K562 (cell line): ENCODE measurements around the gene UNKL. TPM values are rescaled to one million over a fixed set of nuclear protein-coding genes. Genes with fewer than 3 reads are reported as not detected.

ENCODE experiments used
- ATAC-seq: fragments of 200-7000 bp; cut with Tn5 transposase; 3 replicates; pipeline ENCODE4 v1.9.1; 2020; ENCODE audit warnings: moderate library complexity
- BruUV-seq: library from RNA; stranded (reverse); fragments of 400-500 nt; replicated peaks from 2 replicates; lab custom pipeline; 2021; lab: Mats Ljungman, UMichigan
- CTCF ChIA-PET: fragments of 300-600 bp; formaldehyde crosslinking; extraction: SDS; loops from one replicate; lab custom pipeline; 2021; ENCODE audit warnings: low intra/inter-chr PET ratio; lab: Yijun Ruan, JAX
- POLR2A ChIA-PET: fragments of 300-600, 350-650 bp; sonication (Branson Sonifier 250); formaldehyde crosslinking; extraction: SDS; loops from one replicate; lab custom pipeline; 2021; ENCODE audit warnings: antibody characterized with exemption, inconsistent platforms; lab: Yijun Ruan, JAX
- DNase-seq, 4 experiments: peaks; one replicate each; pipeline versions ENCODE4 v3.0.0 to v3.0.0-alpha.2; 2011 to 2018; ENCODE audit warnings: low spot score in 3 of 4, mixed read lengths in 3 of 4; ENCODE audit errors: extremely low read depth in 1 of 4
- FAIRE-seq: peaks from 2 replicates; lab custom pipeline; 2011; peaks lifted over from hg19 to GRCh38; lab: Jason Lieb, UNC
- H2AFZ ChIP-seq: 2 replicates; pipeline ENCODE4 v1.6.0; 2011; ENCODE audit warnings: low read depth, low read length, control low read depth, inconsistent platforms
- H3K27ac ChIP-seq: fragments of 200-600 bp; 3 replicates; pipeline ENCODE4 v1.8.0; 2011; ENCODE audit warnings: low read depth, mild to moderate bottlenecking, control low read depth, inconsistent platforms, low read length, moderate library complexity, mixed read lengths; ENCODE audit errors: extremely low read depth
- H3K27me3 ChIP-seq, 2 experiments: fragments of 300-600 bp in 1 of 2; 2 replicates in 1 of 2; 3 replicates in 1 of 2; pipeline versions ENCODE4 v1.6.0 to v1.8.0; 2011; ENCODE audit warnings: inconsistent platforms in 2 of 2, low read length in 2 of 2, mild to moderate bottlenecking in 1 of 2, mixed read lengths in 1 of 2, moderate library complexity in 1 of 2; ENCODE audit not compliant: control insufficient read depth in 2 of 2, insufficient read depth in 2 of 2
- H3K36me3 ChIP-seq: fragments of 300-600 bp; 3 replicates; pipeline ENCODE4 v1.8.0; 2011; ENCODE audit warnings: mild to moderate bottlenecking, low read length, inconsistent platforms; ENCODE audit not compliant: control insufficient read depth, insufficient read depth
- H3K4me1 ChIP-seq, 2 experiments: fragments of 200-600 bp in 1 of 2; replicated peaks in 1 of 2; 2 replicates in 1 of 2; 3 replicates in 1 of 2; pipeline versions ENCODE4 v1.5.1 to v1.8.0; 2011; ENCODE audit warnings: inconsistent platforms in 2 of 2, low read length in 2 of 2, mild to moderate bottlenecking in 1 of 2, mixed read lengths in 1 of 2, moderate library complexity in 1 of 2; ENCODE audit not compliant: control insufficient read depth in 2 of 2, insufficient read depth in 2 of 2
- H3K4me2 ChIP-seq: 2 replicates; pipeline ENCODE4 v1.6.1; 2011; ENCODE audit warnings: low read length, control low read depth, inconsistent platforms, mixed read lengths; ENCODE audit not compliant: insufficient read depth
- H3K4me3 ChIP-seq: fragments of 200-600 bp; sonication (generic), shearing (Covaris generic); 2 replicates; pipeline ENCODE4 v1.5.1; 2016; ENCODE audit warnings: control low read depth, inconsistent platforms
- H3K79me2 ChIP-seq: fragments of 200-600 bp; 3 replicates; pipeline ENCODE4 v1.8.0; 2011; ENCODE audit warnings: low read length, inconsistent platforms; ENCODE audit not compliant: control insufficient read depth, insufficient read depth
- H3K9ac ChIP-seq, 2 experiments: 2 replicates each; pipeline versions ENCODE4 v1.6.0 to v1.6.1; 2011; ENCODE audit warnings: low read depth in 2 of 2, low read length in 2 of 2, control low read depth in 1 of 2, inconsistent platforms in 1 of 2, mild to moderate bottlenecking in 1 of 2, mixed read lengths in 1 of 2; ENCODE audit not compliant: insufficient read depth in 1 of 2
- H3K9me1 ChIP-seq: one replicate; pipeline ENCODE4 v1.6.0; 2011; ENCODE audit warnings: inconsistent platforms, mild to moderate bottlenecking, low read length, moderate library complexity; ENCODE audit not compliant: control insufficient read depth, insufficient read depth
- H3K9me3 ChIP-seq: replicated peaks from 2 replicates; pipeline ENCODE4 v1.5.1; 2011; ENCODE audit warnings: low read depth, low read length, inconsistent platforms; ENCODE audit not compliant: control insufficient read depth, insufficient read depth
- H4K20me1 ChIP-seq: replicated peaks from 2 replicates; pipeline ENCODE4 v1.6.1; 2011; ENCODE audit warnings: low read length, inconsistent platforms, mixed read lengths; ENCODE audit not compliant: control insufficient read depth, insufficient read depth
- BRD9 ChIP-seq: fragments of 450-650 bp; IDR thresholded peaks from 2 replicates; pipeline ENCODE4 v1.6.1; 2018; ENCODE audit warnings: low read depth; ENCODE audit not compliant: partially characterized antibody
- CBX5 ChIP-seq: IDR thresholded peaks from 2 replicates; pipeline ENCODE4 v1.6.1; 2014; ENCODE audit warnings: low read depth, borderline replicate concordance
- CHD1 ChIP-seq: fragments of 200-600 bp; sonication (generic); IDR thresholded peaks from one replicate; pipeline ENCODE4 v1.6.1; 2012; ENCODE audit warnings: mild to moderate bottlenecking, moderate library complexity, low read length, inconsistent platforms
- HIVEP1 ChIP-seq: fragments of 250-450 bp; sonication (Bioruptor Pico); IDR thresholded peaks from 2 replicates; pipeline ENCODE4 v1.4.0; 2020; ENCODE audit warnings: mild to moderate bottlenecking
- TBP ChIP-seq: optimal IDR thresholded peaks from 2 replicates; pipeline ENCODE3; 2011; ENCODE audit warnings: low read depth, low read length, improper control_type of control experiment
- ZNF347 ChIP-seq: fragments of 450-650 bp; formaldehyde crosslinking; IDR thresholded peaks from 2 replicates; pipeline ENCODE4 v1.4.0; 2020; ENCODE audit warnings: low read depth, mild to moderate bottlenecking, moderate library complexity
- ZNF584 ChIP-seq: fragments of 200-800 bp; sonication (Bioruptor generic); IDR thresholded peaks from 2 replicates; pipeline ENCODE4 v1.6.1; 2016; ENCODE audit warnings: low read depth, mild to moderate bottlenecking, missing genetic modification characterization, missing compliant biosample characterization
- whole genome bisulfite sequencing: fragments of 100-300 bp; shearing (Covaris generic); methylation state at CpG from one replicate; pipeline ENCODE4 v1.1.6; 2016; ENCODE audit warnings: low coverage, mixed read lengths; ENCODE audit not compliant: insufficient coverage; ENCODE audit errors: missing lambda C conversion rate; 5-methylcytosine and 5-hydroxymethylcytosine counted together
- in situ Hi-C: fragments of 300-500 bp; cut with MboI; formaldehyde crosslinking; loops from 4 replicates; pipeline ENCODE4 v1.15.0; 2018; ENCODE audit warnings: inconsistent platforms, mixed read lengths
- intact Hi-C: fragments of 100-400 bp; cut with micrococcal nuclease; formaldehyde crosslinking; loops from 2 replicates; pipeline ENCODE4 v1.14.2; 2022
- polyA plus RNA-seq, 8 experiments: library from polyadenylated mRNA; depleted of rRNA in 4 of 8; stranded (reverse) in 5 of 8; unstranded in 3 of 8; fragments of >200 nt; fragmentation: Nextera tagmentation in 2 of 8; fragmentation: Illumina TruSeq in 1 of 8; extraction: Ambion mirVana in 2 of 8; extraction: Trizol in 1 of 8; gene quantifications; 2 replicates each; pipeline versions ENCODE4 v1.2.1 to v1.2.3, GENCODE V29; 2011 to 2014; ENCODE audit warnings: inconsistent platforms in 1 of 8, missing spikeins in 1 of 8
- total RNA-seq, 7 experiments: library from RNA; depleted of rRNA in 6 of 7; stranded (reverse); fragments of >200 nt in 6 of 7; fragmentation: Illumina TruSeq in 2 of 7; extraction: Trizol in 2 of 7; gene quantifications; 2 replicates each; pipeline versions ENCODE4 v1.2.1 to v1.2.3, GENCODE V29; 2011 to 2021; ENCODE audit warnings: low replicate concordance in 1 of 7
- TF ChIP-seq, protein P1 (sequence below): fragments of 250-450 bp; sonication (Bioruptor Pico); IDR thresholded peaks from 2 replicates; pipeline ENCODE4 v1.8.0; 2021; ENCODE audit warnings: moderate library complexity, mild to moderate bottlenecking, inconsistent platforms
- TF ChIP-seq, protein P2 (sequence below), 2 experiments: fragments of 450-650 bp; formaldehyde crosslinking in 1 of 2; IDR thresholded peaks; 2 replicates each; pipeline versions ENCODE4 v1.4.0 to v1.6.1; 2014 to 2020; ENCODE audit warnings: mild to moderate bottlenecking in 2 of 2, borderline replicate concordance in 1 of 2, low read depth in 1 of 2
- TF ChIP-seq, protein P3 (sequence below): fragments of 450-650 bp; IDR thresholded peaks from 2 replicates; pipeline ENCODE4 v1.6.1; 2016; ENCODE audit warnings: low read depth, mild to moderate bottlenecking, moderate library complexity
- TF ChIP-seq, protein P4 (sequence below): sonication (generic); formaldehyde crosslinking; IDR thresholded peaks from 2 replicates; pipeline ENCODE4 v1.8.1; 2023; ENCODE audit warnings: mild to moderate bottlenecking, missing genetic modification reagents

The UNKL gene
- total and polyA plus RNA-seq, 9 of the 15 experiments (the other 6 are each of a cell fraction or from before 2014, with no cell fraction given), result 0.37 to 30.2 (median 5.1) TPM

DNA sequence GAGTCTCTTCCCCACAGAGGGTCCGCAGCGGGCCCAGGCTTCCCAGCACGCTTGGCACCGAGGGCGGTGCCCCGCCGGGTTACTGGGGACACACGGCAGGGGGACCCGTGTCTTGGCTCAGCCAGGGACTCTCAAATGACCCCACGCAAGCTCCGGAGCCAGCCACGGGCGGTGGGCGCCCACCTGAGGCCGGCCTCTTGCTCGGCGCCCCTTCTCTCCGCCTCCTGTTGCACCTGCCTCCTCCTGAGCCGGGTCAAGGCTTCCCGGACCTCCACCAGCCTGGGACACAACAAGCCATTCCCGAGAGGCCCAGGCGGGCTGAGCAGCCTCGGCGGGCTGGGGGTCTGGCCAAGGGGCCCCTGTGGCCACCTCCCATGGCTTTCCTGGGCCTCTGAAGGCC, 28.2 kb upstream of the UNKL start:
- intact Hi-C loops, result no loop called here
- ATAC-seq (no peak), DNase-seq (no peak), FAIRE-seq (no peak)
- Histone ChIP-seq H3K27me3 (no peaks in the 10 kb centered on the region), H3K4me3 (no peak overlapping the region), H3K9me1 (no peaks in the 10 kb centered on the region), H2AFZ (no peak overlapping the region), H3K4me2 (no peak overlapping the region), H3K9ac (no peak overlapping the region), H3K27ac (no peak overlapping the region), H3K79me2 (no peaks in the 10 kb centered on the region), H3K4me1 (peaks cover 0 to 65% of the 10 kb centered on the region in 2 experiments; a peak in 2 of 5 replicates), H3K36me3 (peaks cover 19% of the 10 kb centered on the region; the same call in 1 of the 3 replicates), H4K20me1 (no peaks in the 10 kb centered on the region), H3K9me3 (no peaks in the 10 kb centered on the region)
- POLR2A ChIA-PET, result interaction anchor here (0.7 to 2.2 kb wide), 5 partner anchors 10 to 107 kb away, joined by 3 to 9 read pairs (median 3); no protein-coding TSS in a partner anchor
- 52% methylated on average over 17 of the region's 24 CpGs for WGBS
- CTCF ChIA-PET, result no interaction called here
- in situ Hi-C loops, result no loop called here
- no TSS peak for BruUV-seq
- TF ChIP-seq, protein P1, sequence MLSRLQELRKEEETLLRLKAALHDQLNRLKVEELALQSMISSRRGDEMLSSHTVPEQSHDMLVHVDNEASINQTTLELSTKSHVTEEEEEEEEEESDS (CRISPR knock-in tag), result no peak
- TF ChIP-seq TBP, result no peak
- no peak for TF ChIP-seq BRD9
- TF ChIP-seq, protein P2, sequence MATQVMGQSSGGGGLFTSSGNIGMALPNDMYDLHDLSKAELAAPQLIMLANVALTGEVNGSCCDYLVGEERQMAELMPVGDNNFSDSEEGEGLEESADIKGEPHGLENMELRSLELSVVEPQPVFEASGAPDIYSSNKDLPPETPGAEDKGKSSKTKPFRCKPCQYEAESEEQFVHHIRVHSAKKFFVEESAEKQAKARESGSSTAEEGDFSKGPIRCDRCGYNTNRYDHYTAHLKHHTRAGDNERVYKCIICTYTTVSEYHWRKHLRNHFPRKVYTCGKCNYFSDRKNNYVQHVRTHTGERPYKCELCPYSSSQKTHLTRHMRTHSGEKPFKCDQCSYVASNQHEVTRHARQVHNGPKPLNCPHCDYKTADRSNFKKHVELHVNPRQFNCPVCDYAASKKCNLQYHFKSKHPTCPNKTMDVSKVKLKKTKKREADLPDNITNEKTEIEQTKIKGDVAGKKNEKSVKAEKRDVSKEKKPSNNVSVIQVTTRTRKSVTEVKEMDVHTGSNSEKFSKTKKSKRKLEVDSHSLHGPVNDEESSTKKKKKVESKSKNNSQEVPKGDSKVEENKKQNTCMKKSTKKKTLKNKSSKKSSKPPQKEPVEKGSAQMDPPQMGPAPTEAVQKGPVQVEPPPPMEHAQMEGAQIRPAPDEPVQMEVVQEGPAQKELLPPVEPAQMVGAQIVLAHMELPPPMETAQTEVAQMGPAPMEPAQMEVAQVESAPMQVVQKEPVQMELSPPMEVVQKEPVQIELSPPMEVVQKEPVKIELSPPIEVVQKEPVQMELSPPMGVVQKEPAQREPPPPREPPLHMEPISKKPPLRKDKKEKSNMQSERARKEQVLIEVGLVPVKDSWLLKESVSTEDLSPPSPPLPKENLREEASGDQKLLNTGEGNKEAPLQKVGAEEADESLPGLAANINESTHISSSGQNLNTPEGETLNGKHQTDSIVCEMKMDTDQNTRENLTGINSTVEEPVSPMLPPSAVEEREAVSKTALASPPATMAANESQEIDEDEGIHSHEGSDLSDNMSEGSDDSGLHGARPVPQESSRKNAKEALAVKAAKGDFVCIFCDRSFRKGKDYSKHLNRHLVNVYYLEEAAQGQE (IDR thresholded peaks at IDR 0.05; ENCODE audit: borderline replicate concordance), result no peak
- TF ChIP-seq, protein P2 (CRISPR knock-in tag; IDR thresholded peaks at IDR 0.05; ENCODE audit: low read depth), result no peak
- no peak for TF ChIP-seq ZNF347 (CRISPR knock-in tag)
- TF ChIP-seq, protein P3, sequence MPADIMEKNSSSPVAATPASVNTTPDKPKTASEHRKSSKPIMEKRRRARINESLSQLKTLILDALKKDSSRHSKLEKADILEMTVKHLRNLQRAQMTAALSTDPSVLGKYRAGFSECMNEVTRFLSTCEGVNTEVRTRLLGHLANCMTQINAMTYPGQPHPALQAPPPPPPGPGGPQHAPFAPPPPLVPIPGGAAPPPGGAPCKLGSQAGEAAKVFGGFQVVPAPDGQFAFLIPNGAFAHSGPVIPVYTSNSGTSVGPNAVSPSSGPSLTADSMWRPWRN, result no peak
- TF ChIP-seq, protein P4, sequence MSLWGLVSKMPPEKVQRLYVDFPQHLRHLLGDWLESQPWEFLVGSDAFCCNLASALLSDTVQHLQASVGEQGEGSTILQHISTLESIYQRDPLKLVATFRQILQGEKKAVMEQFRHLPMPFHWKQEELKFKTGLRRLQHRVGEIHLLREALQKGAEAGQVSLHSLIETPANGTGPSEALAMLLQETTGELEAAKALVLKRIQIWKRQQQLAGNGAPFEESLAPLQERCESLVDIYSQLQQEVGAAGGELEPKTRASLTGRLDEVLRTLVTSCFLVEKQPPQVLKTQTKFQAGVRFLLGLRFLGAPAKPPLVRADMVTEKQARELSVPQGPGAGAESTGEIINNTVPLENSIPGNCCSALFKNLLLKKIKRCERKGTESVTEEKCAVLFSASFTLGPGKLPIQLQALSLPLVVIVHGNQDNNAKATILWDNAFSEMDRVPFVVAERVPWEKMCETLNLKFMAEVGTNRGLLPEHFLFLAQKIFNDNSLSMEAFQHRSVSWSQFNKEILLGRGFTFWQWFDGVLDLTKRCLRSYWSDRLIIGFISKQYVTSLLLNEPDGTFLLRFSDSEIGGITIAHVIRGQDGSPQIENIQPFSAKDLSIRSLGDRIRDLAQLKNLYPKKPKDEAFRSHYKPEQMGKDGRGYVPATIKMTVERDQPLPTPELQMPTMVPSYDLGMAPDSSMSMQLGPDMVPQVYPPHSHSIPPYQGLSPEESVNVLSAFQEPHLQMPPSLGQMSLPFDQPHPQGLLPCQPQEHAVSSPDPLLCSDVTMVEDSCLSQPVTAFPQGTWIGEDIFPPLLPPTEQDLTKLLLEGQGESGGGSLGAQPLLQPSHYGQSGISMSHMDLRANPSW (CRISPR knock-in tag), result no peak
- TF ChIP-seq CBX5, result no peak
- no peak for TF ChIP-seq ZNF584 (CRISPR knock-in tag)
- TF ChIP-seq CHD1, result no peak
- no peak for TF ChIP-seq HIVEP1 (CRISPR knock-in tag)
